Endothelial cell of umbilical vein (primary cell): ENCODE results near the gene PEX7. TPM values are rescaled to one million over a fixed set of nuclear protein-coding genes. Genes with fewer than 3 reads are reported as not detected.
"Not testable (repeated sequence)": the region's sequence is repeated elsewhere in the genome, so short reads cannot be mapped to it uniquely, and the experiment has no call there.

ENCODE experiments used
- BruUV-seq: library from RNA; stranded (reverse); fragments of 400-500 nt; replicated peaks from 2 replicates; lab custom pipeline; 2021; lab: Mats Ljungman, UMichigan
- CTCF ChIA-PET: fragments of 300-600, 350-600 bp; sonication (Branson Sonifier 250); formaldehyde crosslinking; loops from one replicate; lab custom pipeline; 2021; ENCODE audit warnings: antibody characterized with exemption, inconsistent platforms; lab: Charles Lee
- POLR2A ChIA-PET: fragments of 300-600, 350-600 bp; sonication (Branson Sonifier 250); formaldehyde crosslinking; loops from one replicate; lab custom pipeline; 2021; ENCODE audit warnings: antibody characterized with exemption, inconsistent platforms; lab: Charles Lee
- DNase-seq: peaks from one replicate; pipeline ENCODE4 v3.0.0-alpha.2; 2011; ENCODE audit warnings: low read depth, low spot score
- FAIRE-seq: peaks from 2 replicates; lab custom pipeline; 2011; peaks lifted over from hg19 to GRCh38; lab: Jason Lieb, UNC
- H2AFZ ChIP-seq: 2 replicates; pipeline ENCODE4 v1.6.0; 2012; ENCODE audit warnings: low read depth, low read length, control low read depth, inconsistent platforms
- H3K27ac ChIP-seq: 2 replicates; pipeline ENCODE4 v1.5.1; 2011; ENCODE audit warnings: low read depth, mild to moderate bottlenecking, control low read depth, low read length, moderate library complexity; ENCODE audit not compliant: insufficient read depth
- H3K27me3 ChIP-seq, 2 experiments: 2 replicates each; pipeline versions ENCODE4 v1.6.0 to v1.6.1; 2011; ENCODE audit warnings: low read length in 2 of 2, mixed read lengths in 1 of 2; ENCODE audit not compliant: control insufficient read depth in 2 of 2, insufficient read depth in 2 of 2
- H3K36me3 ChIP-seq, 2 experiments: 2 replicates in 1 of 2; 3 replicates in 1 of 2; pipeline ENCODE4 v1.5.1; 2011; ENCODE audit warnings: low read length in 2 of 2, mild to moderate bottlenecking in 1 of 2, moderate library complexity in 1 of 2; ENCODE audit not compliant: control insufficient read depth in 2 of 2, insufficient read depth in 2 of 2; ENCODE audit errors: extremely low read depth in 1 of 2
- H3K4me1 ChIP-seq: 3 replicates; pipeline ENCODE4 v1.5.1; 2011; ENCODE audit warnings: mild to moderate bottlenecking, low read length; ENCODE audit not compliant: control insufficient read depth, insufficient read depth; ENCODE audit errors: extremely low read depth
- H3K4me2 ChIP-seq: 2 replicates; pipeline ENCODE4 v1.6.1; 2011; ENCODE audit warnings: low read length, control low read depth, mixed read lengths; ENCODE audit not compliant: insufficient read depth
- H3K4me3 ChIP-seq, 3 experiments: fragments of 200-600 bp in 1 of 3; sonication (generic), shearing (Covaris generic) in 1 of 3; replicated peaks in 1 of 3; 2 replicates each; pipeline ENCODE4 v1.5.1; 2011 to 2016; ENCODE audit warnings: control low read depth in 3 of 3, low read length in 3 of 3, mild to moderate bottlenecking in 2 of 3, inconsistent platforms in 1 of 3, low read depth in 1 of 3, moderate library complexity in 1 of 3; ENCODE audit not compliant: insufficient read depth in 1 of 3
- H3K79me2 ChIP-seq: 2 replicates; pipeline ENCODE4 v1.6.0; 2012; ENCODE audit warnings: low read length, inconsistent platforms; ENCODE audit not compliant: control insufficient read depth, insufficient read depth
- H3K9ac ChIP-seq: replicated peaks from 2 replicates; pipeline ENCODE3; 2011; ENCODE audit warnings: low read length, control low read depth; ENCODE audit not compliant: insufficient read depth; ENCODE audit errors: extremely low read depth
- H3K9me1 ChIP-seq: replicated peaks from 3 replicates; pipeline ENCODE4 v1.6.0; 2011; ENCODE audit warnings: mild to moderate bottlenecking, low read length; ENCODE audit not compliant: control insufficient read depth, insufficient read depth; ENCODE audit errors: extremely low read depth
- H3K9me3 ChIP-seq: replicated peaks from 2 replicates; pipeline ENCODE4 v1.5.1; 2012; ENCODE audit warnings: low read length, inconsistent platforms; ENCODE audit not compliant: control insufficient read depth, insufficient read depth
- H4K20me1 ChIP-seq: replicated peaks from 2 replicates; pipeline ENCODE3; 2011; ENCODE audit warnings: mild to moderate bottlenecking, low read length; ENCODE audit not compliant: control insufficient read depth, insufficient read depth; ENCODE audit errors: extremely low read depth
- EZH2 ChIP-seq: IDR thresholded peaks from 2 replicates; pipeline ENCODE4 v1.6.1; 2012; ENCODE audit warnings: borderline replicate concordance, low read depth, mild to moderate bottlenecking, moderate library complexity, low read length, inconsistent platforms; ENCODE audit not compliant: severe bottlenecking
- FOS ChIP-seq: IDR thresholded peaks from 2 replicates; pipeline ENCODE4 v1.6.1; 2011; ENCODE audit warnings: mild to moderate bottlenecking, low read length, moderate library complexity, borderline replicate concordance; ENCODE audit not compliant: insufficient read depth
- JUN ChIP-seq: IDR thresholded peaks from 2 replicates; pipeline ENCODE4 v1.6.1; 2011; ENCODE audit warnings: borderline replicate concordance, low read depth; ENCODE audit not compliant: insufficient read length, insufficient read depth
- MAX ChIP-seq: IDR thresholded peaks from 2 replicates; pipeline ENCODE4 v1.6.1; 2011; ENCODE audit not compliant: insufficient read depth, insufficient read length
- POLR2A ChIP-seq: IDR thresholded peaks from 2 replicates; pipeline ENCODE4 v1.6.1; 2012; ENCODE audit warnings: low read depth, mild to moderate bottlenecking, control low read depth, low read length
- POLR2AphosphoS5 ChIP-seq: IDR thresholded peaks from 2 replicates; pipeline ENCODE4 v1.6.1; 2012; ENCODE audit warnings: low read depth, mild to moderate bottlenecking, control low read depth, low read length, moderate library complexity; ENCODE audit not compliant: insufficient read depth
- dilution Hi-C: fragments of 300-500 bp; cut with MboI; formaldehyde crosslinking; loops from one replicate; pipeline ENCODE4 v1.15.0; 2019; ENCODE audit warnings: low sequenced_read_pairs; ENCODE audit not compliant: extremely low pct_ligation_motif_present
- intact Hi-C: fragments of 100-400 bp; cut with micrococcal nuclease; formaldehyde crosslinking; loops from one replicate; pipeline ENCODE4 v1.10.0; 2022
- polyA plus RNA-seq, 4 experiments: library from polyadenylated mRNA; depleted of rRNA in 3 of 4; stranded (reverse) in 3 of 4; unstranded in 1 of 4; fragments of >200 nt; gene quantifications; 2 replicates each; pipeline versions ENCODE4 v1.2.1 to v1.2.3, GENCODE V29; 2011 to 2012; ENCODE audit warnings: missing spikeins in 1 of 4
- total RNA-seq: library from RNA; stranded (reverse); gene quantifications from 2 replicates; pipeline ENCODE4 v1.2.3, GENCODE V29; 2021

PEX7 gene
- total and polyA plus RNA-seq, 2 donors (not counting 3 experiments of a cell fraction or from before 2014, with no cell fraction given): 3.7 to 5.7 TPM

GRCh38 chr6:136869451-136869850 lies 47.1 kb downstream of the PEX7 start:
- intact Hi-C loops: no loop called here
- CTCF ChIA-PET: no interaction called here
- Histone ChIP-seq H3K79me2 (no peaks in the 10 kb centered on the region), H3K27ac (no peak overlapping the region), H3K4me1 (no peaks in the 10 kb centered on the region), H3K9me3 (no peaks in the 10 kb centered on the region), H3K27me3 (no peaks in the 10 kb centered on the region), H3K36me3 (no peaks in the 10 kb centered on the region), H4K20me1 (no peaks in the 10 kb centered on the region), H3K9ac (no peak overlapping the region), H3K4me3 (no peak overlapping the region), H3K4me2 (no peak overlapping the region), H3K9me1 (no peaks in the 10 kb centered on the region), H2AFZ (no peak overlapping the region)
- FAIRE-seq (no peak), DNase-seq (no peak)
- dilution Hi-C loops: no loop called here
- POLR2A ChIA-PET: no interaction called here
- no TSS peak for BruUV-seq
- TF ChIP-seq FOS (no peak), EZH2 (no peak)

GRCh38 chr6:136873748-136874147 lies 51.4 kb downstream of the PEX7 start:
- intact Hi-C loops (no loop called here), dilution Hi-C loops (no loop called here)

GRCh38 chr6:136876469-136876868 lies 54.1 kb downstream of the PEX7 start:
- H3K4me3 ChIP-seq, FAIRE-seq, H3K4me2 ChIP-seq, H3K9me3 ChIP-seq, BruUV-seq, H3K27ac ChIP-seq, POLR2A ChIA-PET, DNase-seq, H3K9ac ChIP-seq, H3K4me1 ChIP-seq, H4K20me1 ChIP-seq, CTCF ChIA-PET, H3K27me3 ChIP-seq, H3K36me3 ChIP-seq, intact Hi-C loops, dilution Hi-C loops, H3K9me1 ChIP-seq, H3K79me2 ChIP-seq, H2AFZ ChIP-seq: not testable (repeated sequence)

More at GRCh38 chr6:136873748-136874147, 51.4 kb downstream of the PEX7 start:
- H3K4me1 ChIP-seq: no peaks in the 10 kb centered on the region
- no peaks in the 10 kb centered on the region for H3K9me3 ChIP-seq
- H3K4me2 ChIP-seq: no peak overlapping the region
- H3K27ac ChIP-seq: no peak overlapping the region
- CTCF ChIA-PET: no interaction called here
- H3K27me3 ChIP-seq: no peaks in the 10 kb centered on the region
- H2AFZ ChIP-seq: no peak overlapping the region
- H4K20me1 ChIP-seq: no peaks in the 10 kb centered on the region
- H3K36me3 ChIP-seq: no peaks in the 10 kb centered on the region
- no peak overlapping the region for H3K9ac ChIP-seq
- TF ChIP-seq FOS: no peak
- TF ChIP-seq POLR2AphosphoS5: no peak
- TF ChIP-seq JUN: no peak
- no peak for TF ChIP-seq MAX
- no peak for TF ChIP-seq POLR2A
- POLR2A ChIA-PET: no interaction called here
- BruUV-seq: no TSS peak
- FAIRE-seq (no peak), DNase-seq (peak; percentile 26)
- no peaks in the 10 kb centered on the region for H3K79me2 ChIP-seq
- H3K9me1 ChIP-seq: no peaks in the 10 kb centered on the region
- H3K4me3 ChIP-seq: no peak overlapping the region
